Pulmonary artery endothelial cell (primary cell): ENCODE data around the gene WFDC11. TPM values are rescaled to one million over a fixed set of nuclear protein-coding genes. Genes with fewer than 3 reads are reported as not detected.
A peak's percentile ranks its signal among the peaks of the same experiment; 100 is the strongest.
"Not testable (repeated sequence)": the region's sequence is repeated elsewhere in the genome, so short reads cannot be mapped to it uniquely, and the experiment has no call there.

Experiments
- DNase-seq: peaks from one replicate; pipeline ENCODE4 v3.0.0-alpha.2; 2011; ENCODE audit warnings: low read depth, low spot score
- total RNA-seq: library from RNA; depleted of rRNA; stranded (reverse); fragments of >200 nt; gene quantifications from 2 replicates; pipeline ENCODE4 v1.2.3, GENCODE V29; 2014

The WFDC11 gene
- not detected in 2 replicates for total RNA-seq

DNA sequence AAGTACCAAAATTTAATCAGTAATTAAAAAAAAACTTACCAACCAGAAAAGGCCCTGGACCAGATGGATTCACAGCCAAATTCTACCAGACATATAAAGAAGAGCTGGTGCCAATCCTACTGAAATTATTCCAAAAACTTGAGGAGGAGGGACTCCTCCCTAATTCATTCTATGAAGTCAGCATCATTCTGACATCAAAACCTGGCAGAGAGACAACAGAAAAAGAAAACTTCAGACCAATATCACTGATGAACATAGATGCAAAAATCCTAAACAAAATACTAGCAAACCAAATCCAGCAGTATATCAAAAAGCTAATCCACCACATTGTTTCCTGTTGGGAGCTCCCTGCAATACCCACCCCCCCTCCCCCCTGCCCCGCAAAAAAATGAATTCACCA is at the start of gene WFDC11:
Gene WFDC11, minus strand, starts transcription at position 101 of the 400 bp plus-strand sequence. CDS start 19,639 bp downstream, outside the sequence.
- no peak for DNase-seq

DNA sequence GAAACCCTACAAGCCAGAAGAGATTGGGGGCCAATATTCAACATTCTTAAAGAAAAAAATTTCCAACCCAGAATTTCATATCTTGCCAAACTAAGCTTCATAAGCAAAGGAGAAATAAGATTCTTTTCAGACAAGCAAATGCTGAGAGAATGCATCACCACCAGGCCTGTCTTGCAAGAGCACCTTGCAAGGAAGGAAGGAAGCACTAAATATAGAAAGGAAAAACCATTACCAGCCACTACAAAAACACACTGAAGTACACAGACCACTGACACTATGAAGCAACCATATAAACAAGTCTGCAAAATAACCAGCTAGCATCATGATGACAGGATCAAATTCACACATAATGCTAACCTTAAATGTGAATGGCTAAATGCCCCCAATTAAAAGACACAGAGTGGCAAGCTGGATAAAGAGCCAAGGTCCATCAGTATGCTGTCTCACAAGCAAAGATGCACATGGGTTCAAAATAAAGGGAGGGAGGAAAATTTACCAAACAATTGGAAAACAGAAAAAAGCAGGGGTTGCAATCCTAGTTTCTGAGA is 46.2 kb upstream of the WFDC11 start:
- not testable (repeated sequence) for DNase-seq

DNA sequence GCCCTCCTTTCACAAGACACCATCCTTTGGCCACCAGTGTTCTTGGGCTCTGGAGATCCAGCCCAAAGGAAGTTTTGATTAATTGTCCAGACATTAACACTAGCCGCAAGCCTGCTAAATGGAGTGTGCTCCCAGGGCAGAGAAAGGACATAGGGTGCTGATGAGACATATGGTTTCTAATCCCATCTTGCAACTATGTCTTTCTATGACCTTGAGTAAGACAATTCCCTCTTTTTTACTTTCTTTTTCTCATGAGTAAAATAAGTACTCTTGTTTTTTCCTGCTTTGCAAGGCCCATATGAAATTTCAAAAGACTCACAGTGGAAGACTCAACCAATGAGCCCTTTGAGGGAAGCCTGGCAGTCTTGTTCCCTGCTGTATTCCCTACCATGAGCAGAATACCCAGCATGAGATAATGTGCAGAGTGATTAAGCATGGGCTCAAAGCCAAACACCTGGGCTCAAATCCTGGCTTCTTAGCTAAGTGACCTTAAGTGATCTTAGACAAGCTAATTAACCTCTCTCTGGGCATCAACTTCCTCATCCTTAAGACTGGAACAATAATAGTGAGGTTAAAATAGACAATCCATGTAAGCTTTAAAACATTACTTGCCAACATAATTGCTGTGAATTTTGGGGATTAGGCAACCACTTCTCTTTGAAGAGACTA is 35.1 kb upstream of the WFDC11 start, which contains the start of gene WFDC10B:
Gene WFDC10B, minus strand, starts transcription at position 51 of the 669 bp plus-strand sequence. CDS start 19,027 bp downstream, outside the sequence.
- no peak for DNase-seq

DNA sequence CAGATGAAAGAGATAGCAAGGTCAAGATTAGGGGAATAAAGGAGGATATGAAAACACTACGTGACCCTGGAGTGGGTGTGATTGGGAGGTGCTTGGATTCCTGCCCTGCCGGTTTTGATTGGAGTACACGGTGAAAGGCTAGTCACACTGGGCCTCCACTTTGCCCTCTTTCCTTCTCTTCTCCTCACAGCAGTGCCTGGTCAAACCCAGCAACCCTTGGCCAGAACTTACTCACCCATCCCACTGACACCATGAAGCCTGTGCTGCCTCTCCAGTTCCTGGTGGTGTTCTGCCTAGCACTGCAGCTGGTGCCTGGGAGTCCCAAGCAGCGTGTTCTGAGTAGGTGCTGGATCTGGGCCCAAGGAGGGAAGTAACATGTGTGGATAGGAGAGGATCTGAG is 31.8 kb upstream of the WFDC11 start, which contains the start of gene WFDC13:
Gene WFDC13, plus strand, starts transcription at position 166 of the 400 bp plus-strand sequence. Its CDS starts 86 bp downstream, at position 252.
- no peak for DNase-seq

DNA sequence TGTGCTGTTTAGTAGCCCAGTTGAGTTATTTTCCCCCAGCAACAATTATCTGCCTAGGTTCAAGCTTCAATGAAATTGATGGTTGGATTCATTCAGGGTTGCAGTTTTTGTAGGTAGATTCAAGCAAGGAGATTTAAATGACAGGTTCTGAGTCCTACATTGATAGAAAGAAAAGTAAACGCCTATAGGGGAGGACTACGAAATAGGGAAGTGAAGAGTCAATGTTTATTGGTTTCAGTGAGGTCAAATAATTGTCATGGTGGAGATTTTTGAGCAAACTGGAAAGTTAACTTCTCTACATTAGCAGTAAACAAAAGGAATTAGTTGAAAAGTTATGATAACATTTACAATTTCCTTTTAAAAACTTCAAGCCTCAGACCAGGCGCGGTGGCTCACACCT is 31.1 kb upstream of the WFDC11 start:
- DNase-seq, result no peak

DNA sequence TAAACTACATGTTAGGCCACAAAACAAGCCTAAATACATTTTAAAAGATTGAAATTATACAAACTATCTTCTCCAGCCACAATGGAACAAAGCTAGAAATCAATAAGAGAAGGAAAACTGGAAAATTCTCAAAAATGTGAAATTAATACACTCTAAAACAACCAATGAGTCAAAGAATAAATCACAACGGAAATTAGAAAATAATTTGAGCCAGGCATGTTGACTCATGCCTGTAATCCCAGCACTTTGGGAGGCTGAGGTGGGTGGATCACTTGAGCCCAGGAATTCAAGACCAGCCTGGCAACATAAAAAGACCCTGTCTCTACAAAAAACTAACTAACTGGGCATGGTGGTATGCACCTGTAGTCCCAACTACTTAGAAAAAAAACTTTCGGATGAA is 25.5 kb upstream of the WFDC11 start:
- no peak for DNase-seq

DNA sequence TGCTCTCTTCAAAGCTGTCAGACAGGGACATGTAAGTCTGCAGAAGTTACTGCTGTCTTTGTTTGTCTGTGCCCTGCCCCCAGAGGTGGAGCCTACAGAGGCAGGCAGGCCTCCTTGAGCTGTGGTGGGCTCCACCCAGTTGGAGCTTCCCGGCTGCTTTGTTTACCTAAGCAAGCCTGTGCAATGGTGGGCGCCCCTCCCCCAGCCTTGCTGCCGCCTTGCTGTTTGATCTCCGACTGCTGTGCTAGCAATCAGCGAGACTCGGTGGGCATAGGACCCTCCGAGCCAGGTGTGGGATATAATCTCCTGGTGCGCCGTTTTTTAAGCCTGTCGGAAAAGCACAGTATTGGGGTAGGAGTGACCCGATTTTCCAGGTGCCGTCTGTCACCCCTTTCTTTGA is 23.3 kb upstream of the WFDC11 start:
- DNase-seq, result not testable (repeated sequence)

DNA sequence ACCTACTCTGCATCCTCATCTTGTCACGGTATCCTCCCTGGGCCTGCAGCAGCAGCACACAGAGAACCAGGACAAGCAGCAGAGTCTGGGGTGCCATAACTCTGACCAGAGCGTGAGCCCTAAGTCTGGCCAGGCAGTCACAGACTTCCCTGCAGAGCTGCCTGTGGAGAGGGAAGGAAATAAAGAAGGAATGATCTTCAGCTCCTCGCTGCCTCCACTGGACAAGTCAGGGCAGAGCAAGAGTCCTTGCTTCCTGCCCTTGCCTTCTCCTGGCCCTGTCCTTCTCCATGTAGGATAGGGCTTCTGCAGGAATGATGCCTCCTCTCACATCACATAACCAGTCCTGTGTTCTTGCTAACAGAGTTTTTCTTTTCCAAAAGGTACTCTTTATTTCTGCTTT is 15.9 kb upstream of the WFDC11 start:
- DNase-seq, result no peak

DNA sequence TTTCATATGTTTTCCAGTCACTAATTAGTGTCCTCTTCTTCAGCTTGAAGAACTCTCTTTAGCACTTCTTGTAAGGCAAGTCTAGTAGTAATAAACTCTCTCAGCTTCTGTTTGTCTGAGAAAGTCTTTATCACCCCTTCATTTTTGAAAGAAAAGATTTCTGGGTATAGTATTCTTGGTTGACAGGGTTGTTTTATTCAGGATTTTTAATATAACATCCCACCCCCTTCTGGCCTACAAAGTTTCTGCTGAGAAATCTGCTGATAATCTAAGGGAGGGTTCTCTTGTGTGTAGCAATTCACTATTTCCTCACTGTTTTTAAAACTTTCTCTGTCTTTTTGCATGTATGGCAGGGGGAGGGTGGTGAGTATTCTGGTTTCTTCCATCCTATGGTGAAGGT is 9.6 kb upstream of the WFDC11 start:
- no peak for DNase-seq

DNA sequence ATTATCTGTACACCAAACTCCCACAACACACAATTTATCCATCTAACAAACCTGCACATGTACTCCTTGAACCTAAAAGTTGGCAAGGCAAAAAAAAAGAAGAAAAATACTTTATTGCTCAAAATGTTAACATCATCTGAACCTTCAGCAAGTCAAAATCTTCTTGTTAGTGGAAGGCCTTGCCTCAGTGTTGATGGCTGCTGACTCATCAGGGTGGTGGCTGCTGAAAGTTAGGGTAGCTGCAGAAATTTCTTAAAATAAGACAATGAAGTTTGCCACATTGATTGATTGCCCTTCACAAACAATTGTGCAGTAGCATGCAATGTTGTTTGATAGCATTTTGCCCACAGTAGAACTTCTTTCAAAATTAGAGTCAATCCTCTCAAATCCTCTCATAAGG is 2.7 kb upstream of the WFDC11 start:
- no peak for DNase-seq

DNA sequence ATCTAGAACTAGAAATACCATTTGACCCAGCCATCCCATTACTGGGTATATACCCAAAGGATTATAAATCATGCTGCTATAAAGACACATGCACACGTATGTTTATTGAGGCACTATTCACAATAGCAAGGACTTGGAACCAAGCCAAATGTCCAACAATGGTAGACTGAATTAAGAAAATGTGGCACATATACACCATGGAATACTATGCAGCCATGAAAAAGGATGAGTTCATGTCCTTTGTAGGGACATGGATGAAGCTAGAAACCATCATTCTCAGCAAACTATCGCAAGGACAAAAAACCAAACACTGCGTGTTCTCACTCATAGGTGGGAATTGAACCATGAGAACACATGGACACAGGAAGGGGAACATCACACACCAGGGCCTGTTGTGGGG is 13.0 kb downstream of the WFDC11 start:
- not testable (repeated sequence) for DNase-seq

DNA sequence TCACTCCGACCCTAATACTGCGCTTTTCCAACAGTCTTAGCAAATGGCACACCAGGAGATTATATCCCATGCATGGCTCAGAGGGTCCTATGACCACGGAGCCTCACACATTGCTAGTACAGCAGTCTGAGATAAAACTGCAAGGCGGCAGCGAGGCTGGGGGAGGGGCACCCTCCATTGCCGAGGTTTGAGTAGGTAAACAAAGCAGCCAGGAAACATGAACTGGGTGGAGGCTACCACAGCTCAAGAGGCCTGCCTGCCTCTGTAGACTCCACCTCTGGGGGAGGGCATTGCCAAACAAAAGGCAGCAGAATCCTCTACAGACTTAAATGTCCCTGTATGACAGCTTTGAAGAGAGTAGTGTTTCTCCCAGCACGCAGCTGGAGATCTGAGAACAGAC is 18.3 kb downstream of the WFDC11 start:
- not testable (repeated sequence) for DNase-seq

DNA sequence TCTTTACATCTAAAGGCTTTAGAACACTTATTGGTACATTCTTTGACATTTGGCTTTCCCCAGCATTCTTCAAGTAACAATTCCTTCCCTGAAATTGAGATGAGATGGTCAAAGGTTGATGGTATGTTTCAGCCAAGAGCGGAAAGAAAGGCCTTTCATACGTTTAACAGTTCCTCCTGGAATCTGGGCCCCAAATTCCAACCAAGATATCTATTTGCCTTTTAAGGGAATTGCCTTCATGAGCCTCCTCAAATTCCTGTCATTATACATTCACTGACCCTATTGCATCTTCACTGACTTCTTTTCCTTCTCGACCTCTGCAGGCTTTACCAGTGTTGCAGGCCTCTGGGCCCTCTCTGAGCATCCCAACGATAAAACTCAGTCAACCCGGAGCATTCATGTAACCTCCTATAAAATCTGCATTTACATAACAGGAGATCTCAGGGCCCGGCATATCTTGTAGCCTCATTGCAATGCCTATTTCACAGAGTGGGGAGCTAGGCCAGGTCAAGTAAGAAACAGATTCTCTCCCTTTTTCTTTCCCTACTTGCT is 20.7 kb downstream of the WFDC11 start:
- no peak for DNase-seq

DNA sequence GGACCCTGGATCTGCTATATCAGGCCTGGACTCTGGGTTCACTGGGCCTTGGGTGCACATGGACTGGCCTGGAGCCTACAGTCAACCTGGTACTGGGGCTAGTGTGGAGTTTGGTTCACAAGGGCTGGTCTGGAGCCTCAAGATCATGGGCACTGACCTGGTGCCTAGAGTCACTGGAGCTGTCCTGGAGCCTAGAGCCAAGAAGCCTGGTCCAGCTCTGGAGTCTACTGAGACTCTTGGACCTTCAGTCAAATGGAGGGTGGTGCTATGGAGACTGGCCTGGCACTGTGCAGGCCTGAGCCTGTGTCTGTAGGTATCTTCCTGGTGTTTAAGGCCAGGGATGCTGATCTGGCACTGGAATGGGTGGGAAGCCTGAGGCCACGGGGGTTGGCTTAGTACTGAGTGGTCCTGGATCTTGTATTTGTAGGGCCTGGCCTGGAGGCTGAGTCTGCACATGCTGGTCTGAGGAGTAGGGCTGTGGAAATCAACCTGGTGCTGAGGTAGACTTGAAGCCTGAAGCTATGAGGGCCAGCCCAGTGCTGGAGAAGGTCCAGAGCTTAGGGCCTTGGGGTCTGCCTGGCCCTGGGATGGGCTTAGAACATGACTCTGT is 22.5 kb downstream of the WFDC11 start:
- no peak for DNase-seq

DNA sequence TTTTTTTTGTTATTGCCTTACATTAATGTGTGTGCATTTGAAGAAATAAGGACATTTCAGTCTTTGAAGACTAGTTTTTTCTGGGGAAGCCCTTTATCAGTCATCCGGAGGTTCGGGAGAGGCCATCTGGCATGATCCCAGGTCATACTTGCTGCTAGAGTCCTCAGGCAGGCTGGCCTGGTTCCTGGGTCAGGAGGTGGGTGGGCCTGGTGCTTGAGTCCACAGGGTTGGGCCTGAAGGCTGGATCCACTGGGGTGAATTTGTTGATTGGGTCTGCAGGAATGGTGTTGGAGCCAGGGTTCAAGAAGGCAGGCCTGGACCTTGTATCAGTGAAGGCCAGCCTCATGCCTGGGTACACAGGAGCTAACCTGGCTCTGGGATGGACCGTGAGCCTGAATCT is 23.2 kb downstream of the WFDC11 start:
- no peak for DNase-seq

DNA sequence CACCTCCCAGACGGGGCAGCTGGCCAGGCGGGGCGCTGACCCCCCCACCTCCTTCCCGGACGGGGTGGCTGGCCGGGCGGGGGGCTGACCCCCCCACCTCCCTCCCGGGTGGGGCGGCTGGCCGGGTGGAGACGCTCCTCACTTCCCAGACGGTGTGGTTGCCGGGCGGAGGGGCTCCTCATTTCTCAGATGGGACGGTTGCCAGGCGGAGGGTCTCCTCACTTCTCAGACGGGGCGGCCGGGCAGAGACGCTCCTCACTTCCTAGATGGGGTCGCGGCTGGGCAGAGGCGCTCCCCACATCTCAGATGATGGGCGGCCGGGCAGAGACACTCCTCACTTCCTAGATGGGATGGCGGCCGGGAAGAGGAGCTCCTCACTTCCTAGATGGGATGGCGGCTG is 24.2 kb downstream of the WFDC11 start:
- not testable (repeated sequence) for DNase-seq

DNA sequence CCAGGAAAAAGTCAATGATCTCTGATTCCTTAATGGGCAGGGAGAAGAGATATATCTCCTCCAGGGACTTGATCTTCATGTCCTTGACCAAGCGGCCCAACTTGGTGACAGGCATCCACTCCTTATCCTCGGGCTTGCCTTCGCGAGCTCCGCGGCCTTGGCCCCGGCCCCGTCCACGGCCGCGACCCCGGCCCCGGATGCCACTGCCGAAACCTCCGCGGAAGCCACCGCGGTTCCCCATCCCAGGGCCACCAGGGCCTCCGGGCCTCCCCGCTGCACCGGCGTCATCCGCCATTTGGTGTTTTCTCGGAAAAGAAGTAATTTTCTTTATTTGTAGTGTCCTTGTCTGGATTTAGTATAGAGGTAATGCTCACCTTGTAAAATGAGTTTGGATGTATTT is 29.0 kb downstream of the WFDC11 start:
- DNase-seq, result not testable (repeated sequence)

DNA sequence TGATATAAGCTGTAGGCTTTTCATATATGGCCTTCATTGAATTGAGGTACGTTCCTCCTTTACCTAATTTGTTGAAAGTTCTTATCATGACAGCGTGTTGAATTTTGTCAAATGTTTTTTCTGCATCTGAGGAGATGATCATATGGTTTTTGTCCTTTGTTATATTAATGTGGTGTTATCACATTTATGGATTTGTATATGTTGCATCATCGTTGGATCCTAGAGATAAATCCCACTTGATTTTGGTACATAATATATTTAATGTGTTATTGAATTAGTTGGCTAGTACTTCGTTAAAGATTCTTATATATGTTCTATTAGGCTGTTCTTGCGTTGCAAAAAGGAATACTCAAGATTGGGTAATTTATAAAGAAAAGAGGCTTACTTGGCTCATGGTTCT is 30.4 kb downstream of the WFDC11 start:
- no peak for DNase-seq

DNA sequence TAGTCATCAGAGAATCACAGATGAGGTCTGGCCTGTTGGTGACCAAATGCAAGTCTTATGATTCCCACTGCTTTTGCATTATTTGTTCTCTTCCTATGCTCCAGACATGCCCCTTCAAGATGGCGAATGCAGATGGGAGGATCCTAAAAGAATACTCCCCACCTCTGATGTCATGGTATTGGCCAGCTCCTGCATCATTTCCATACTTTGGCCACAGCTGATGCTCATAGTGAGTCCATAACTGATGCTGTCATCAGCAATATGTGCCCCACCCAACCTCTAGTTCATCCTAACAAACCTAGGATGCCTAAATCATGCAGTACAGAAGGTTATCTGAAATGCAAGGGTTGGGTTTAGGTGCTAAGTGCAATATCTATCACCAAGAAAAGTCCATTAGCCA is 33.5 kb downstream of the WFDC11 start:
- DNase-seq, result no peak

DNA sequence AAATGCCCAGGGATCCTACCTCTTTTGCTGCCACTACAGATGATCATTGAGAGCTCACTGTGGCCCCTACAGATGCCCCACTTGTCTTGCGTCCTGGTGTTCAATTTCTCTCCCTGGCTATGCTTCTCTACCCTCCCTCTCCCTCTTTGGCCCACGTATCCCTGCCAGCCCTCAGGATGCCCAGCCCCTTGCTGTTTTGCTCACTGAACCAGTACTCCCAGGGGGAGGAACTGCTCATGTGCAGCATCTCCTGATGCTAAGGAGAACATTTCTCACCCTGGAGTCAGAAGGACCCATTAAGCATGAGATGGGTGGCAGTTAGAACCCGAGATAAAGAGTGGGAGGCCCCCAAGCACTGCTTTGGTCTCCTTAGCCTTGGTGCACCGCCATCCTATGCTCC is 38.9 kb downstream of the WFDC11 start, which contains the start of gene WFDC9:
Gene WFDC9, minus strand, starts transcription at position 101 of the 400 bp plus-strand sequence. CDS start 21,103 bp downstream, outside the sequence.
- DNase-seq, result no peak

DNA sequence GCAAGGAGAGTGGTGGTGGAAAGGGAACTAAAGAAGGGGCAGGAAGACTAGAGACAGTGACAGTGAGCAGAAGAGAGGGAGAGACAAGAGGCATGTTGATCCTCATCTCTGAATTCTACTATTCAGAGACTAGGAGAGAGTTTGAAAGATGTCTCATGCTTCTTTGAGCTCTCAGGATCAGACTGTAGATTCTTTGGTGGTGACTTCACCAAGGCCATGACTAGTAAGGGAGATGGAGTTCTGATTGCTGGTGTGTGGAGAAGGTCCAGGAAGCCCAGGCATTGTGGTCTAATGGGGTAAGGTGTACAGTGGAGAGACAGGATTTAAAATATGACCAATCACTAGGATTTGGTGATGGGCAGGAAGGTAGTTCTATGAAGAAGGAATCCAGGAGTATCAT is 39.7 kb downstream of the WFDC11 start:
- no peak for DNase-seq

DNA sequence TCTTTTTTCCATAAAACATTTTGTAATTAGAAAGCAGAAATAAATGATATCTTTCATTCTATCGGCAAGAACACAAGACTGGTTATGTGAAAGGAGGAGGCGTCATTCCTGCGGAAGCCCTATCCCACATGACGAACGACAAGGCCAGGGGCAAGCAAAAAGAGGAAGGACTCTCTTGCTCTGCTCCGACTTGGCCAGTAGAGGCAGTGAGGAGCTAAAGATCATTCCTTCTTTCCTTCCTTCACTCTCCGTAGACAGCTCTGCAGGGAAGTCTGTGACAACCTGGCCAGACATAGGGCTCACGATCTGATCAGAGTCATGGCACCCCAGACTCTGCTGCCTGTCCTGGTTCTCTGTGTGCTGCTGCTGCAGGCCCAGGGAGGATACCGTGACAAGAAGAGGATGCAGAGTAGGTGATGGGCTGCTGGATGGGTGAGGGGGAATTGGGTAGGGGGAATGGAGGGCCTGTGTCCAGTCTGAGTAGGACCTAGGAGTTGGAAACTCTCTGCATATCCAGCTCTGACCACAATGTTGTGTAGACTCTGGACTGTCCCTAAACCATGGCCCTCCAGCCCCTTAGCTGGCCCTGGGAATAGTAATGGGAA is 40.4 kb downstream of the WFDC11 start, which contains the start of gene WFDC10A:
Gene WFDC10A, plus strand, starts transcription at position 244 of the 605 bp plus-strand sequence. Its CDS starts 75 bp downstream, at position 319.
- DNase-seq, result peak; percentile 15
